Chondrocyte (in vitro differentiated cells): ENCODE results near the gene USP34. TPM values are rescaled to one million over a fixed set of nuclear protein-coding genes. Genes with fewer than 3 reads are reported as not detected.

Experiments used
- DNase-seq: peaks from one replicate; pipeline ENCODE4 v3.0.0; 2021; ENCODE audit warnings: mixed read lengths, low spot score
- H3K27ac Mint-ChIP-seq: one replicate; pipeline ENCODE4 v1.8.0; 2021; ENCODE audit warnings: mild to moderate bottlenecking, moderate library complexity, mixed read lengths; ENCODE audit not compliant: unreplicated experiment
- H3K27me3 Mint-ChIP-seq: 2 replicates; pipeline ENCODE4 v1.8.0; 2021; ENCODE audit warnings: low read depth, mixed read lengths
- H3K36me3 Mint-ChIP-seq: 2 replicates; pipeline ENCODE4 v1.8.0; 2021; ENCODE audit warnings: low read depth, mixed read lengths
- H3K4me1 Mint-ChIP-seq: 2 replicates; pipeline ENCODE4 v1.8.0; 2021; ENCODE audit warnings: low read depth, mild to moderate bottlenecking, mixed read lengths
- H3K4me3 Mint-ChIP-seq: one replicate; pipeline ENCODE4 v1.8.0; 2021; ENCODE audit warnings: mild to moderate bottlenecking, moderate library complexity, mixed read lengths; ENCODE audit not compliant: unreplicated experiment
- H3K9me3 Mint-ChIP-seq: 2 replicates; pipeline ENCODE4 v1.8.0; 2021; ENCODE audit warnings: low read depth, mixed read lengths
- CTCF ChIP-seq: fragments of 200-600 bp; sonication (generic); IDR thresholded peaks from 2 replicates; pipeline ENCODE4 v1.5.0; 2021; ENCODE audit warnings: antibody characterized with exemption, mild to moderate bottlenecking, moderate library complexity
- total RNA-seq: library from RNA; stranded (reverse); gene quantifications from 3 replicates; pipeline ENCODE4 v1.2.1, GENCODE V29; 2021

The USP34 gene
- total RNA-seq, 1 donor from 2014 or later = 104 TPM

DNA sequence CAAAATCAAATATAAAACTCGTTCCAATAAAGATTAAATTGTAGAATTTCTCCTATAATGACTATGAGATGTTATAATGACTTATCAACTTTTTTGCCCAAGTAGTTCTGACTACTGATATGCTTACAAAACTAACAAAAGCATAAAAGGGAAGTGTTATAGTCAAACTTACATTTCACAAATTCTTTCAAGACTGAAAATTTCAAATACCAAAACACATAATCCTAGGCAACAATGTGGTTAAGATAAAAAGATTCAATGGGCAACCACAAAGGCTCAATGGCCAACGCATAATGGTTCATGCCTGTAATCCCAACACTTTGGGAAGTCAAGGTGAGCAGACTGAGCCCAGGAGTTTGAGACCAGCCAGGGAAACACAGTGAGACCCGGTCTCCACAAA, 135.7 kb downstream of the USP34 start:
- H3K27ac Mint-ChIP-seq = peak overlapping the region; percentile 27

GRCh38 chr2:61334466-61334865, 136.4 kb downstream of the USP34 start:
- H3K27me3 Mint-ChIP-seq = no peaks in the 10 kb centered on the region
- no peaks in the 10 kb centered on the region for H3K4me1 Mint-ChIP-seq
- no peak for TF ChIP-seq CTCF
- no peak overlapping the region for H3K27ac Mint-ChIP-seq
- no peaks in the 10 kb centered on the region for H3K9me3 Mint-ChIP-seq
- H3K36me3 Mint-ChIP-seq = peaks cover 15% of the 10 kb centered on the region
- H3K4me3 Mint-ChIP-seq = no peak overlapping the region
- DNase-seq = no peak

More for the DNA sequence above, 135.7 kb downstream of the USP34 start:
- Mint-ChIP-seq H3K9me3 (no peaks in the 10 kb centered on the region), H3K4me3 (no peak overlapping the region), H3K4me1 (peaks cover 1% of the 10 kb centered on the region), H3K36me3 (peaks cover 13% of the 10 kb centered on the region), H3K27me3 (no peaks in the 10 kb centered on the region)
- no peak for DNase-seq
- no peak for TF ChIP-seq CTCF

DNA sequence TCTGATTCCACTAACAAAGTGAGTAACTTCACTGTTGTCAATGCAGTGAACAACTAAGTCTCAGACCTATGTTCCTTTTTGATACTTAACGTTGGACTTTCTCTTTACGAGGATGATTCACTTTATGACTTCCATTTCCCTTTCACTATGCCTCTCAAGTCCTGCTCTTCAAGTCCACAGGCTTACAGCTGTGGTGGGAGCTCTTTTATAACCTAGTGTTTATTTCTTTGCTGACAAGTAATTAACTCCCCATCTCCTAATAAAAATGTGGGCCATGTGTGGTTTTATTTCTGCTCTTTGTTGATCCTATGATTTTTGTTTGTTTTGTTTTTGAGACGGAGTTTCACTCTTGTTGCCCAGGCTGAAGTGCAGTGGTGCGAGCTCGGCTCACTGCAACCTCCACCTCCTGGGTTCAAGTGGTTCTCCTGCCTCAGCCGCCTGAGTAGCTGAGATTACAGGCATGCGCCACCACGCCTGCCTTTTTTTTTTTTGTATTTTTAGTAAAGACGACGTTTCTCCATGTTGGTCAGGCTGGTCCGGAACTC, 142.1 kb downstream of the USP34 start:
- DNase-seq = no peak
- Mint-ChIP-seq H3K9me3 (no peaks in the 10 kb centered on the region), H3K4me1 (peaks cover 9% of the 10 kb centered on the region), H3K27me3 (no peaks in the 10 kb centered on the region), H3K27ac (no peak overlapping the region), H3K4me3 (no peak overlapping the region), H3K36me3 (peaks cover 19% of the 10 kb centered on the region)
- TF ChIP-seq CTCF = no peak

DNA sequence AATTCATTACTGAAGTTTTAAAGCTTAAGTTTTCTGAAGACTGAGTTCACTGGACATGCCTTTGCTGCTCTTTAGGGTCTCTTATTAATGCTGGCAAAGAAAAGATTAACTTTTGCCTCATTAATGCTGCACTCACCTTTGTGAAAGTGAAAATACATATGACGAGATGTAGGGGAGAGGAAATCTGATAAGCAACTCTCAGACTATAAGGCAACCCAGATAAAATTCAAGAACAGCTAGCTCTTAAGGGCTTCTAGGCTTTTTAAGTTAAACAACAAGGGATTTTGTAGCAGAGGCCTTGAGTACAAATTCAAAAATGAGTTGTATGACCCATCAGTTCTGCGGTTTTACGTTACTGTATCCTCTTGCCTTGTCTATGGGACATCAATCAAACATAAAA, 143.7 kb downstream of the USP34 start:
- H3K27me3 Mint-ChIP-seq = no peaks in the 10 kb centered on the region
- no peak for TF ChIP-seq CTCF
- no peak overlapping the region for H3K4me3 Mint-ChIP-seq
- H3K9me3 Mint-ChIP-seq = no peaks in the 10 kb centered on the region
- H3K36me3 Mint-ChIP-seq = peaks cover 21% of the 10 kb centered on the region
- H3K4me1 Mint-ChIP-seq = peaks cover 9% of the 10 kb centered on the region
- H3K27ac Mint-ChIP-seq = no peak overlapping the region
- no peak for DNase-seq

DNA sequence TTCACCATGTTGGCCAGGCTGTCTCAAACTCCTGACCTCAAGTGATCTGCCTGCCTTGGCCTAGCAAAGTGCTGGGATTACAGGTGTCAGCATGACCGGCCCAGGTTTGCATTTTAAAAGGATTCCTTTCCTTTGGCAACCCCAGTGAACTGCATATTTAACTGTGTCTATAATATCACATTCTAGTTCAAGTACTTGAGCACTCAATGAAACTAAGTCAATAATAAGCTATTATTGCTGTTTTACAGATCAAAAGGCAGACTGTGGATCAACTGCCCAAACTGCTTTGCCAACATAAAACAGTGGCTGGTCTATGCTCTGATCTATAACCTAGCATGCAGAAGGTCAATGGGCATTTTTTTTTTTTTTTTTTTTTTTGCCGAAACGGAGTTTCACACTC, 144.5 kb downstream of the USP34 start:
- Mint-ChIP-seq H3K27me3 (no peaks in the 10 kb centered on the region), H3K4me3 (no peak overlapping the region), H3K9me3 (no peaks in the 10 kb centered on the region), H3K36me3 (peaks cover 23% of the 10 kb centered on the region), H3K4me1 (peaks cover 9% of the 10 kb centered on the region), H3K27ac (no peak overlapping the region)
- no peak for DNase-seq
- TF ChIP-seq CTCF = no peak
